GM18517 (cell line): ENCODE results near the gene RFX5.
"Not testable (repeated sequence)": the region's sequence is repeated elsewhere in the genome, so short reads cannot be mapped to it uniquely, and the experiment has no call there.

ENCODE experiments used
- ATAC-seq: cut with Tn5 transposase; IDR thresholded peaks from one replicate; pipeline ENCODE4 v1.9.1; 2021; ENCODE audit warnings: mild to moderate bottlenecking, moderate library complexity; ENCODE audit not compliant: unreplicated experiment

RFX5 gene

DNA sequence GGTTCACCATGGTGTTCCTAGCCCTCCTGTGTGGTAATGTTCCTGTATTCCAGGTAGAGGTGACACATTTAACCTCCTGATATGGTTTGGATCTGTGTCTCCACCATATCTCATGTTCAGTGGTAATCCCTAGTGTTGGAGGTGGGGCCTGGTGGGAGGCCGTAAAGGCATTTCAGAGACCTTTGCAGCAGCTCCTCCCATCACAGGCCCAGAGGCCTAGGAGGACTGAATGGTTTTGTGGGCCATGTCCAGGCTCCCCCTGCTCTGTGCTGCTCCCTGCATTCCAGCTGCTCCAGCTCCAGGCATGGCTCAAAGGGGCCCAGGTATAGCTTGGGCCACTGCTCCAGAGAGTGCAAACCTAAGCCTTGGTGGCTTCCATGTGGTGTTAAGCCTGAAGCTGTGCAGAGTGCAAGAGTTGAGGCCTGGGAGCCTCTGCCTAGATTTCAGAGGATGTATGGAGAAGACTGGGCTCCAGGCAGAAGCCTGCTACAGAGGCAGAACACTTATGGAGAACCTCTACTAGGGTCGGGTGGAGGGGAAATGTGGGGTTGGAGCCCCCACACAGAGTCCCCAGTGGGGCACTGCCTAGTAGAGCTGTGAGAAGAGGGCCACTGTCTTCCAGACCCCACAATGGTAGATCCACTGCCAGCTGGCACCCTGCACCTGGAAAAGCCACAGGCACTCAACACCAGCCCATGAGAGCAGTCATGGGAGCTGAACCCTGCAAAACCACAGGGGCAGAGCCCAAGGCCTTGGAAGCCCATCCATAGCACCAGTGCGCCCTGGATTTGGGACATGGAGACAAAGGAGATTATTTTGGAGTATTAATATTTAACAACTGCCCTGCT, 15.5 kb upstream of the RFX5 start:
- no peak for ATAC-seq

DNA sequence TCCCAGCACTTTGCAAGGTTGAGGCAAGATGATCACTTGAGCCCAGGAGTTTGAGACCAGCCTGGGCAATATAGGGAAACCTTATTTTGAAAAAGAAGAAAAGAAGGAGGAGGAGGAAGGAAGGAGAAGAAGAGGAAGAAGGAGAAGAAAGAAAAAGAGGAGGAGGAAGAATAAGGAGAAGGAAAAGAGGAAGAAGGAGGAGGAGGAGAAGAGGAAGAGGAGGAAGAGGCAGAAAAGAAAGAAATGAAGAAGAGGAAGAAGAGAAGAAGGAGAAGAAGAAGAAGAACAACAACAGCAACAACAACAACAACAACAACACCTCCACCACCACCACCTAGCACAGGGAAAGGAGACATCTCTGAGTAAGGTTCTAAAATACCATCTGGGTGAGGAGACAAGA, 14.8 kb upstream of the RFX5 start:
- ATAC-seq = no peak

DNA sequence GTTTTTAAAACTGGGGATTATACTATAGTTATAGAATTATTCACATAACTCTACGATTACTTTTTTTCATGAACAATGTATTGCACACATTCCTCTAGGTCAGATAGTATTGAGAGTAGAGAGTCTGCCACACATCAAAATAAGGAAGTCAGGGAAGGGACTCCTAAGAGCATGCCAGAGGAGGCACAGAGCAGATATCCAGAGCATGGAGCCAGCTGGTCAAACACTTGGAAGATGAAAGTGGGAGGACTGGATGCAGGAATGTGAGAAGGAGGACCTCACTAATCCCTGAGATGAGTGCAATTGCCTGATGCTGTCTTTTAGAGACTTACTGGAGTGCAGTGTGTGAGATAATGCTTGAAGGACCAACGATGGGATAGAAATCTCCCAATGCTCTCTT, 9.6 kb upstream of the RFX5 start:
- no peak for ATAC-seq

DNA sequence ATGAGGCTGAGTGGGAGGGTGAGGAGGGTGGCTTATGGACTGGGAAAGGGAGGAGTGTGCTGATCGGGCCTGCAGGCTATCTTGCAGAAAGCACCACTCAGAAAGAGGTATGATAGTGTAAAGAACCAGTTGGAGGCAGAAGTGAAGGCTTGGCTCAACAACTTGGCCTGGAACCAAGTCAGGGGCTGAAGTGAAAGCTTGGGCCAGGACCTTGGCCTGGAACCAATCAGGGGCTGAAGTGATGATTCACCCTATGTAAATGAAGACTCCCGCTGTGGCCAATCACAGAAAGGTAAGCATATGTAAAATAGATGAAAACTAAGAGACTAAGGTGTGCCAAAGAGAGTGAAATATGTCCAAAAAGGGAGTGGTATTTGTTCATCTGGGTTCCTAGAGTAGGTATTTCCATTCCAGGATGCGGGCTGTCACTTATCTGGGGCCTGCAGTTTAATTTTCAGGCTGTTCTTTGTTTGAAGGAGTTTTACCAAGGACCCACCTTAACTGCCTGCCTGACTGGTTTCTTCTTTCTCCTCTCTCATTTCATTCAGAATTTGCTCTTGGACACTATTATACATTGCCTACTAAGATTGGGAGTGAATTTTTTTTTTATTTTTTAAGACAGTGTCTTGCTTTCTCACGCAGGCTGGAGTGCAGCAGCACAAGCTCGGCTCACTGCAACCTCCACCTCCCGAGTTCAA, 5.1 kb upstream of the RFX5 start:
- ATAC-seq = no peak

DNA sequence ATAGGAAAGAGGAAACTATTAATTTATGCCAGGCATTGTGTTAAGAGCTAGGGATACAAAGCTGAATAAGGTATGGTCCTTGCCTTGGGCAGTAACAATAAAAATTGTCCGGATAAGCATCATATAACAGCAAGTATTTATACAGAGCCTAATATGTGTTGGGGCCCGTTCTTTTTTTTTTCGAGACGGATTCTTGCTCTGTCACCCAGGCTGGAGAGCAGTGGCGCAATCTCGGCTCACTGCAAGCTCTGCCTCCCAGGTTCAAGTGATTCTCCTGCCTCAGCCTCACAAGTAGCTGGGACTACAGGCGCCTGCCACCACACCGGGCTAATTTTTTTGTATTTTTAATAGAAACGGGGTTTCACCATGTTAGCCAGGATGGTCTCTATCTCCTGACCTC, 3.3 kb upstream of the RFX5 start:
- ATAC-seq = not testable (repeated sequence)

DNA sequence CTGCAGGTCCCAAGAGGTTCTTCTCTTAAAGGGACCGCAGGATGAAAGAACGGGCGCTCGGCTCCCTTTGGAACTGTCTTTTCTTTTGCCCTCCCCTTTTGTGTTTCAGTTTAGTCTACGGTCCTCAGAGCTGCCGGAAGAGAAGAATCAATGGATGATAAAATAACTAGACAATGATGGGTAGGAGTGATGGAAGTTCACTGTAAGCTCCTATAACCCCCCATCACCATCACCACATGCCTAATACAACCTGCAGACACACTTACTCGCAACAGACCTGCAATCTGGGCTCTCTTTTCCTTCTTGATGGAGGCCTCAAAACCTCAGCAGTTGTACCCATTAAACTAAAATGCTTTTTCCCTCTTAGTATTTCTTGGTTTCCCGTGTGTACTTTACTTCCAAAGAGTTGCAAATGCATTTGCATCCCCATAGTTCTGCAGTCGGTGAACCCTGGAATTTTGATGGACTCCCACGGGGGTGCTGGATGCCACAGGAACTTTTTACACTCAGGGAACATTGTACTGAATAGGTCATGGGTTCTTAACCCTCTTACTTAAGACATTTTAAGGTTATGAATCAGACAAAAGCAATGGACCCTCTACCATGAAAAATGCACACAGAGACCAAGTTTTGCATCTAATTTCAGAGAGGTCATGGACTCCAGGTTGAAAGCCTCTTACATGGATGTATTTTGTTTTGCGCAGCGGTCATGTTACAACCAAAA, 633 bp upstream of the RFX5 start:
- no peak for ATAC-seq

DNA sequence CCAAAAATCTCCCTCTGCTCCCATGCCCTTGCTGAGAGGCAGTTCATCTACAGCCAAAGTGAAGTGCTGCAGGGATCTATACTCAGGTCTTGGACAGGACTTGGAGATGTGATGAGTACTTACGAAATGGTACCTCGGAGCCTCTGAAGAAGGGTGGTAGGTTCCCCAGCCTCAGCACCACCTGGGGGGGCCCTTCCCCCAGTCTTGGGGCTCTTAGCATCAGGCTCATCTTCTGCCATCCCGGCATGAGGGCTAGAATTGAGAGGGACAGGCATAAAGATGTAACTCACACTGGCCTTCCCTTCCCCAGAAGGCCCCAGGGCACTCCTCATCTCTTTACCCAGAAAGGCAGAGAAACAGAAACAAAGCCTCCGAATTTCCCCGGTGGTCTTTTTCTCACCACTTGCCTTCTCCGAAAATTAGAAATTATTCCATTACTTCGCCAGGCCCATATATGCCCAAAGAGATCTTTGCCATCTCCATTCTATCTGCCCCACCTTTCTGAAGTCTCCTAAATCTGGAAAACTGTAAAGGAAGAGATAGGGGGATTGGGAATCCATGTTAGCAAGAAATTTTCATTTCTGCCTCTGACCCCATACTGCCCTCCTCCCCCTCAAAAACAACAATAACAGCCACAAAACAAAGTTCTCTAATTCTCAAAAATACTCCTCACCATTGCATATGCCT, 827 bp downstream of the RFX5 start:
- no peak for ATAC-seq

DNA sequence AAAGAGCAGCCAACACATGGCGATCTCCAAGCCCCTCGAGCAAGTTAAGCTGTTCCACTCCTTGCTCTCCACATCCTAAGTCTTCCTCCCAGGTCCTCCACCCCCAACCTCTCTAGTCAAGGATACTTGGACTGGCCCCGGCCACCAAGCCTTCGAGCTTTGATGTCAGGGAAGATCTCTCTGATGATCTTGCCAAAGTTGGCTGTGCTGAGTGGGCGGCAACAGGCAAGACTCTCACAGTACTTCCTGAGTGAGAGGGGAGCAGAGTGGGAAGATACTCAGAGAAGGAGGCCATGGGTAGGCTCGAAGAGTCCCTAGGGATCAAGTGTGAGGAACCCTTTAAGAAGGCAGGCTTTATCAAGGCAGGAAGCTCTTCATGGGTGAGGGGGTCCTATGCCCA, 2.8 kb downstream of the RFX5 start:
- no peak for ATAC-seq

DNA sequence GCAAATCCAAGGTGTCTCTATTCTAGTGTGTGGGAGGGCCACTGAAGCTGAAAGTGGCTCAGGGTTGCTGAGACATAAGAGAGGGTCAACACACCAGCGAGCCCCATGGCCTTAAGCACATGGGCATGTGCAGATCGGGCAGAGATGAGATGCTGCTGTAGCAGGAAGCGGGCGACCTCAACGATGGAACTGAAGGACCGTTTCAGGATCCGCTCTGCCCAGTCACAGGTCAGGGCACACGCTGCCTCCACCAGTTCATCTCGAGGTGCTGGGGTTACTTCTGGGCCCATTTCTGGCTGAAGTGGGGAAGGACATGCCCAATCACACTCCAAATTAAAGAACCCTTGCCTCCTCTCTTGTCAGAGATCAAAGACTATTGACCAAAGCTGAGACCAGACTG, 3.5 kb downstream of the RFX5 start:
- no peak for ATAC-seq

DNA sequence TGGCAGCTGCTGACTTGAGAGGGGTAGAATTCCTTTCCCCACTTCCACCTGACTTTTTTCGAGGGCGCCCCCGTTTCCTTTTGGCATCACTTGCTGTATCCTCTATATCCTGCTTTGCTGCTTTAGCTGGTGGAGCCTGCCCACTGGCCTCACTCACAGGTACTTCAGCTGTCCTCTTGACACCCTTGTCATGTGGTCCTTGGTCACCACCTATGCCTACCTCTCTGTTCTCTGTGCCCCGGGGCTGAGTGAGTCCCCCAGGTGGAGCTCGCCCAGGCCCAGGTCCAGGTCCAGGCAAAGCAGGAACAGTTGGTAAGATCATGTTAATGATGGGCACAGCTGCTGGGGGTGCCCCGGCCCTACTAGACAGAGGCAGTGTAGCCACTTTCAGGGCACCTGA, 4.5 kb downstream of the RFX5 start:
- ATAC-seq = no peak

DNA sequence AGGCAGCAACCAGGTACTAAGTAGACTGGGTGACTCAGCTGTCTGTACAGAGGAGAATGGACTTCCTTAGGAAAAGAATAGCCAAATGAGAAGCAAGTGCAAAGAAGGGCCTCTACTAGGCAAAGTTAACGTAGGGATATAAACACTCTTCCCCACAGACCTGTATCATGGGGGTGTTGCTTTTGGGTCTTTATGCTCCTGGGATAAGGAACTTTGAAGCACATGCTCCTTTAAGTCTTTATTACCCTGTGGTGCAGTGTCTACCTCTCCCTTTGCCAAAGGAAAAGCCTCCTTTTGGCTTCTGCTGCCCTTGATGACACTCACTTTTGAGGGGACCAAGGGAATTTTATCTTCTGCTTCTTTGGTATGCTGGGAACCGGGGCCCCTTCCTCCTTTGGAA, 5.0 kb downstream of the RFX5 start:
- ATAC-seq = no peak

DNA sequence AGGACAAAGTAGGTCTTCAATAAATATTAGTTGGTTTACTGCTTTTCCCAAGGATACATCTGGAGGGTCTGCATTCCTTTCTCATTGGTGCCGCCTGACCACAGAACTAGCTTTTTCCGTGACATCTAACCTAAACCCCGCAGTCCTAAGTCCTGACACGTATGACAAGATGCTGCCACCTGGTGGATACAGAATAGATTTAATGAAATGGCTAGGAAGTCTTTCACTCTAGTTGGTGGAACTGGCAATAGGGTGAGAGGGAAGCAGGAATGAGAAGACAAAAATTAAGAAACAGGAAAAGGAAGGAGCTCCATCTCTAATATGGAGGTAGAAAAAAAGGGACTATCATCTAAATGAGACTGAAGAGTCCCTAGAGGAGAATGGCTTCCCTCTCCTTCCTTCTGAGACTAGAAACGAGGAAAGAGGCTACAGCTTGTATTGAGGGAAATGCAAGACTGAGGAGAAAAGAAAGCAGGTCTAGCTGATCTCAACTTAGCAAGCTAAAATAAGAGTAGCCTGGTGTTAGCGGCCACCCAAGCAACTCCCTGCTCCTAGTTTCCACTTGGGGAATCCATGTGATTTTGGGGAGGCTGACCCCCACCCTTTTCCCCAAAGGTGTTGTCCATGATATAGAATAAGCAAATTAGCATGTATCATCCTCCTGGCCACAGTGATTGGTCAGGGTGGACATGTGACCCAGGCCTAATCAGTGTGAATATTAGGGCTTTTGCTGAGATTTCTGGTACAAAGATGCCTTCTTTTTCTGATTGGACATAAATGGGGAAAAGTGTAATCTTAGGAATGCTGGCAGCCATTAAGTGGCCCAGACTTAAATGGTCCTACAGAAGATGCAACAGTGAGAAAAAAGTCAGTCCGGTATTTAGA, 5.9 kb downstream of the RFX5 start:
- peak; percentile 46 for ATAC-seq

DNA sequence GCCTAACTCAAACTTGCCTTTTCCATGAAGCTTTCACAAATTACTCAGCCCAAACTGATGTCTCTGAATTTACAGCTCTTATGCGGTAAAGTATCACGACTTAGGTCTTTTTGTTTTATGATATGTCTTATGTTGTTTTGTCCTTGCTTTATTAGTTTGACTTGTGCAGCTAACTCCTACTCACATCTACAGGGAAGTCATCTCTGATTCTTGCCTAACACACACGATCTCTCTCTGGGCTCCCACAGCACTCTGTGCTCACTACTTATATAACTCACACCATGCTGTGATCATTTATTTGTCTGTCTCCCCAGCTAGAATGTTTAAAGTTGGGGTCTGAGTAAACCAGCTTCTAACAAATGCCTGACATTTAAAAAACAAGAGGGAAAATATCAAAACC, 10.5 kb downstream of the RFX5 start:
- ATAC-seq = no peak

DNA sequence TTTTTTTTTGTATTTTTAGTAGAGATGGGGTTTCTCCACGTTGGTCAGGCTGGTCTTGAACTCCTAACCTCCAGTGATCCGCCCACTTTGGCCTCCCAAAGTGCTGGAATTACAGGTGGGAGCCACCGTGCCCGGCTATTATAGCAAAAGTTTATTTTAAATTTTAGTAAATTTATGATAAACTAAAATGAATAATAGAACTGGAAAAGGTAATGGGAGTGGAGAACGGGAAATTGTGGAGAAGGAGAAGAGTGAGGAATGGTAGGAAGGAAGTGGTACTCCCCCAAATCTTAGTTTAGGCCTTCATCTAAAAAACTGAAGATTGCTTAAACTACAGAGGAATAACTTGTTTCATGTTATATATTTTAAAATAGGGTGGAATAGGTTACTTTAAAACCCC, 12.2 kb downstream of the RFX5 start:
- ATAC-seq = no peak

DNA sequence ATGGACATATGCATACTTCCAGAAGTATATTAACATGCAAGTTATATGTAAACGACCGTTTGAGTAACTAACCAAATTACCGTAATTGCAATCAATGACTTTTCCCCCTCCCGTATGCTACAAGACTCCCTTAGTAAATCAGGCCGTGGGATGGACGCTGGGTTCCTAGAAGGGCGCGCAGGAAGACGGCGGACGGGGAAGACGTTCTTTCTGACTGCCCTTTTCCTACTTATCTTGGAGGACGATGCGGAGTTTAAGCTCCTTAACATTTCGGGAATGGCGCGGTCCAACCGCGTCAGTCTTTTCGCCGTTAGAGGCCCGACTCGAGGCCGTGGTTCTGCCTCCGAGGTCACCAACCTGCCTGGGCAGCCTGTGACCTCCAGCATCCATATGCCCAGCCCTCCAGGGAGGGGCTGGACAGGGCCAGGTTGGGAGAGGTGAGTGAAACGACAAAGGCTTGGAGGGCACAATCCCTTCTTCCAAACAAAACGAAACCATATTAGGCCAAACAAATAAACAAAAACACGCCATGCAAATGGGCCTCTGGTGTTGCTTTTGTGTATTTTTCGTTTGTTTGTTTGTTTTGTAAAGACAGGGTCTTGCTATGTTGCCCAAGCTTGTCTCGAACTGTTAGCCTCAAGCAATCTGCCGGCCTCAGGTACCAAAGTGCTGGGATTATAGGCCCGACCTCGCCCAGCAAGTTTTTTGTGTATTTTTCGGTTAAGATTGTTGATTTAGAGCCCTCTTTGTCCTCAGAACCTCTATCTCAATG, 19.0 kb downstream of the RFX5 start:
- ATAC-seq = peak; percentile 26

DNA sequence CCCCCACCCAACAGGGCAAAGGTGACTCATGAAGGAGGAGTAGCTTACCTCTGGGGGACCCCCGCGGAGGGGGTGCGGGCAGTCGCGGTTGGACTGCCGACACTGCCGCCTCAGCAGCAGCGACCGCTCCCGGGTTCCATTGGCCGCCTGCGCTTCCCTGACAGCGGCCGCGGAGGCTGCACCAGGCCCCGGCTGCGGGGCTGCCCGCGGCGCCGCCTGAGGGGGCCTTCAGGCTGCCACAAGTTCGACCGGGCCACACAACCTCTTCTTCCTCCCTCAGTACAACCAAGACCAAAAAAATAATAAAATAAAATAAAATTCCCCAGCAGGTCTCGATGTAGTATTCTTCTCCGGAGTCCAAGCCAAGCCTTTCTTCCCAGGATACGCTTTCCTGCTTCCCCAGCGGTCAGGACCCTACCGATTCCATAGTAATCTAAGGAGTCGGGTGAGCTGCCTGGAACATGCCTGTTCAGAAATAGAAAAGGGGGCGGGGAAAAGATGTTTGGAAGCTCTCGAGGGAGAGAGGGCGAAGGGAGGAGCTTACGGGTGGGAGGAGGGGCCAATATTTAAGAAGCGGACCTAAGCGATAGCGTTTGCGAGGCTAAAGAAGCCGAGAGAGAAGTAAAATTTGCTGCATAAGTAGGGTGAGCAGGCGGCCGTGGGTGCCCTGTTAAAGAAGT, 19.7 kb downstream of the RFX5 start, which contains the start of gene PI4KB:
PI4KB (minus strand) TSS at position 194 of the 680 bp plus-strand sequence. CDS start 10,935 bp downstream, outside the sequence.
- peak; percentile 68 for ATAC-seq

DNA sequence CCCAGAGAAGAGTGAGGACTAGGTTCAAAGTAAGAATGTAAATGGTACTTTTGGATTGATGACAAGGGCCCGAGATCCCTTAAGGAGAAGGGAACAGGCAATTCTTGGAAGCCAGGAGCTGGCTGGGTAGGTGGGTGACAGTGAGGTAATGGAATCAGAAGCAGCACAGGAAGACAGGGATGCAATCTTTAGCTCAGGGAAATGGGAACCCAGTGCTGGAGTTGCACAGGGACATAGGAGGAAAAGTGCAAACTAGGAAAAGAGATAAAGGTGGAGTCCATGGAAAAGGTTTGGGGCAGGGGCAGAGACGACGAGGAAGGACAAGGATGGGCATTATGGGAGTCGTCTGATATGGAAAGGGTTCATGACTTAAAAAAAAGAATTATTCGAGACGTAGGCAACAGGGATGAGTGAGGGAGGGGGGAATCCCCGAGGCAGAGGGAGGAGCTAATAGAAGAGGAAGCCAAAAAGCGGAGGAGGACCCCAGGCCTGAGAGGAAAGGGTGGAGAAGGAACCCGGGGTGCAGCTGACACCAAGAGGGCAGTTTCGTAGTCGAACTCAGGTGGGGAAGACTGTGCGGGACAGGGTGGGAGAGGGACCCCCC, 20.3 kb downstream of the RFX5 start:
- peak; percentile 25 for ATAC-seq

DNA sequence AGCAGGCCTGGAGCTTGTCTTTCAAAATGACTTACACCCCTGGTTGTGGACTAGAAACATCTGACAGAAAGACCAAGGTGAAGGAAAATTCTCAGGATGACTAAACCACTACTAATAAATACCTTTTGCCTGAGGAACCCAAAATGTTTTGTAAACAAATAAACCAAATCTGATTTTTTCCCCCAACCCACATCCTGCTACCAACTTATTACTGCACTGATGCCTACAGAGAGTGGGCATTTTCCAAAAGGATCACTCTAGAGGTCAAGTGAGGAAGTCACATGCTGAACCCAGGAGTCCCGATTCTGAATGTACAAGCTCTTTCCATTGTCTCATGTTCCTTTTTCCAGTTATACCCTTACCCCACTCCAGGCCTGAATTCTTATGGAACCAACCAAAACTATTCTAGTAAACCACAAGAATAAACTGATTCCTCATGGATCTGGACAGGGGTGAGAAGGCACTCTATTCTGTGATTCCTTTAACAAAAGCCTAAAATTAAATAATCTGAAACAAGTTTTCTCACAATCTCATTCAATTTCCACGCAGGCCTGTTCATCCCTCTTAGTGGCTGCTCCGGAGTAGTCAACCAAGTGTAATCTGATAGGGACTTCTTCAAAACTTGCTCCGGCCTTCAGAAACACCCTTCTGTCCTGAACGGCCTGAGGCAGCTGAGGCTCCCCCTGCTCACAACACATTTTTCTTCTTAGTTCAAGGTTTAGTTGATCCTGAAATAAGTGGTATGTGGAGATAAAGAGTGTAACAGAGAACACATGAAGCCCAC, 21.2 kb downstream of the RFX5 start:
- no peak for ATAC-seq
